ENCODE data around the gene KRT83.

GRCh38 chr12:52277486-52278245 is 43.5 kb downstream of the KRT83 start:
- TF ChIP-seq CTCF (IDR thresholded peaks at IDR 0.05): no peak
- no peak for TF ChIP-seq POLR2A (IDR thresholded peaks at IDR 0.05)
